ENCODE data around the gene GFOD1.

Gene GFOD1

GRCh38 chr6:13349811-13350506 lies 137.4 kb downstream of the GFOD1 start:
- Histone ChIP-seq H4K20me1 (ENCODE audit: control insufficient read depth, insufficient read depth, low read depth, low read length) (no peaks in the 10 kb centered on the region), H3K4me1 (ENCODE audit: control insufficient read depth, low read length) (peaks cover 12% of the 10 kb centered on the region), H3K79me2 (ENCODE audit: control insufficient read depth, low read length) (no peaks in the 10 kb centered on the region), H3K9me2 (replicated peaks; ENCODE audit: control insufficient read depth, low read length) (no peaks in the 10 kb centered on the region), H3K27ac (ENCODE audit: low read depth, low read length) (no peak overlapping the region), H3K4me3 (ENCODE audit: low read length) (no peak overlapping the region), H3F3A (ENCODE audit: control insufficient read depth, insufficient read depth) (no peaks in the 10 kb centered on the region), H3K36me3 (ENCODE audit: control insufficient read depth, low read length) (no peaks in the 10 kb centered on the region), H3K27me3 (ENCODE audit: control insufficient read depth, low read length) (0 out of 2 replicates have a peak, but pooled peaks cover 6% of the 10 kb centered on the region), H3K4me2 (ENCODE audit: low read length) (no peak overlapping the region), H3K9me3 (ENCODE audit: control insufficient read depth, insufficient read depth, low read length) (no peaks in the 10 kb centered on the region)
- no peak for TF ChIP-seq CTCF (IDR thresholded peaks at IDR 0.05; ENCODE audit: low read depth, low read length, poor library complexity, severe bottlenecking)
- TF ChIP-seq EZH2phosphoT487 (IDR thresholded peaks at IDR 0.05; ENCODE audit: borderline replicate concordance, low read length): no peak

- Histone ChIP-seq H3K4me3 (ENCODE audit: low read length) (no peak overlapping the region), H3K27me3 (ENCODE audit: control insufficient read depth, low read length) (0 out of 2 replicates have a peak, but pooled peaks cover 6% of the 10 kb centered on the region), H3K79me2 (ENCODE audit: control insufficient read depth, low read length) (no peaks in the 10 kb centered on the region), H3K9me3 (ENCODE audit: control insufficient read depth, insufficient read depth, low read length) (no peaks in the 10 kb centered on the region), H3K4me1 (ENCODE audit: control insufficient read depth, low read length) (0 out of 2 replicates have a peak, but pooled peaks cover under 1% of the 10 kb centered on the region), H4K20me1 (ENCODE audit: control insufficient read depth, insufficient read depth, low read depth, low read length) (no peaks in the 10 kb centered on the region), H3K36me3 (ENCODE audit: control insufficient read depth, low read length) (no peaks in the 10 kb centered on the region), H3K27ac (ENCODE audit: low read depth, low read length) (no peak overlapping the region), H3K9me2 (replicated peaks; ENCODE audit: control insufficient read depth, low read length) (no peaks in the 10 kb centered on the region), H3K4me2 (ENCODE audit: low read length) (no peak overlapping the region), H3F3A (ENCODE audit: control insufficient read depth, insufficient read depth) (no peaks in the 10 kb centered on the region)
- no peak for TF ChIP-seq EZH2phosphoT487 (IDR thresholded peaks at IDR 0.05; ENCODE audit: borderline replicate concordance, low read length)
- no peak for TF ChIP-seq CTCF (IDR thresholded peaks at IDR 0.05; ENCODE audit: low read depth, low read length, poor library complexity, severe bottlenecking)
These were observed 138.9 kb downstream of the GFOD1 start for GRCh38 chr6:13348334-13349113.

- H3K9me2 ChIP-seq (replicated peaks; ENCODE audit: control insufficient read depth, low read length): no peaks in the 10 kb centered on the region
These were observed 141.2 kb downstream of the GFOD1 start for GRCh38 chr6:13346245-13346644.

More at GRCh38 chr6:13346245-13346644, 141.2 kb downstream of the GFOD1 start:
- Histone ChIP-seq H3K36me3 (ENCODE audit: control insufficient read depth, low read length) (no peaks in the 10 kb centered on the region), H3K79me2 (ENCODE audit: control insufficient read depth, low read length) (no peaks in the 10 kb centered on the region), H3K27ac (ENCODE audit: low read depth, low read length) (no peak overlapping the region), H3K4me1 (ENCODE audit: control insufficient read depth, low read length) (no peaks in the 10 kb centered on the region), H4K20me1 (ENCODE audit: control insufficient read depth, insufficient read depth, low read depth, low read length) (no peaks in the 10 kb centered on the region), H3K27me3 (ENCODE audit: control insufficient read depth, low read length) (0 out of 2 replicates have a peak, but pooled peaks cover 6% of the 10 kb centered on the region), H3K4me2 (ENCODE audit: low read length) (no peak overlapping the region), H3K9me3 (ENCODE audit: control insufficient read depth, insufficient read depth, low read length) (no peaks in the 10 kb centered on the region), H3K4me3 (ENCODE audit: low read length) (no peak overlapping the region), H3F3A (ENCODE audit: control insufficient read depth, insufficient read depth) (no peaks in the 10 kb centered on the region)
- no peak for TF ChIP-seq EZH2phosphoT487 (IDR thresholded peaks at IDR 0.05; ENCODE audit: borderline replicate concordance, low read length)
- TF ChIP-seq CTCF (IDR thresholded peaks at IDR 0.05; ENCODE audit: low read depth, low read length, poor library complexity, severe bottlenecking): no peak
